ENCODE data around the gene NAV1. TPM values are rescaled to one million over a fixed set of nuclear protein-coding genes. Genes with fewer than 3 reads are reported as not detected.

NAV1 gene
- total and polyA plus RNA-seq, 12 donors = 3.0 to 21.9 (median 12.8) TPM

DNA sequence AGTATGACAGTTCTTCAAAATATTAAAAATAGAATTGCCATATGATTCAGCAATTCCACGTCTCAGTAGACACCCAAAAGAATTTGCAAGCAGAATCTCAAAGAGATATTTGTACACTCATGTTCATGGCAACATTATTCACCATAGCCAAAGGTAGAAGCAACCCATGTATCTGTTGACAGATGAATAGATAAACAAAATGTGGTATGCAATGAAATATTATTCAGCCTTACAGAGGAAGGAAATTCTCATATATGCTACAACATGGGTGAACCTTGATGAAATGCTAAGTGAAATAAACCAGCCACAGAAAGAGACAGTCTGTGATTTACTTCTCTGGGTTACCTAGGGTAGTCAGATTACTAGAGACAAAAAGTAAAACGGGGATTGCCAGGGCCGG is 47.0 kb downstream of the NAV1 start:
- Histone ChIP-seq H3K4me3 (no peak overlapping the region), H3K9me3 (replicated peaks in 1 of 3) (no peaks in the 10 kb centered on the region), H3K36me3 (replicated peaks in 1 of 2) (no peaks in the 10 kb centered on the region), H3K27ac (no peak overlapping the region), H3K4me1 (replicated peaks in 1 of 2) (peaks cover 0 to 4% of the 10 kb centered on the region in 2 donors), H3K27me3 (no peaks in the 10 kb centered on the region)
- WGBS, 4 donors = 51 to 57% (median 54%) methylated on average over 3 of the region's 3 CpGs
- intact Hi-C loops (cut with DNase I) = no loop called here
- TF ChIP-seq POLR2A (IDR thresholded peaks at IDR 0.05) = no peak
- TF ChIP-seq, protein P1, sequence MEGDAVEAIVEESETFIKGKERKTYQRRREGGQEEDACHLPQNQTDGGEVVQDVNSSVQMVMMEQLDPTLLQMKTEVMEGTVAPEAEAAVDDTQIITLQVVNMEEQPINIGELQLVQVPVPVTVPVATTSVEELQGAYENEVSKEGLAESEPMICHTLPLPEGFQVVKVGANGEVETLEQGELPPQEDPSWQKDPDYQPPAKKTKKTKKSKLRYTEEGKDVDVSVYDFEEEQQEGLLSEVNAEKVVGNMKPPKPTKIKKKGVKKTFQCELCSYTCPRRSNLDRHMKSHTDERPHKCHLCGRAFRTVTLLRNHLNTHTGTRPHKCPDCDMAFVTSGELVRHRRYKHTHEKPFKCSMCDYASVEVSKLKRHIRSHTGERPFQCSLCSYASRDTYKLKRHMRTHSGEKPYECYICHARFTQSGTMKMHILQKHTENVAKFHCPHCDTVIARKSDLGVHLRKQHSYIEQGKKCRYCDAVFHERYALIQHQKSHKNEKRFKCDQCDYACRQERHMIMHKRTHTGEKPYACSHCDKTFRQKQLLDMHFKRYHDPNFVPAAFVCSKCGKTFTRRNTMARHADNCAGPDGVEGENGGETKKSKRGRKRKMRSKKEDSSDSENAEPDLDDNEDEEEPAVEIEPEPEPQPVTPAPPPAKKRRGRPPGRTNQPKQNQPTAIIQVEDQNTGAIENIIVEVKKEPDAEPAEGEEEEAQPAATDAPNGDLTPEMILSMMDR (IDR thresholded peaks at IDR 0.05) = no peak
- DNase-seq = no peak

DNA sequence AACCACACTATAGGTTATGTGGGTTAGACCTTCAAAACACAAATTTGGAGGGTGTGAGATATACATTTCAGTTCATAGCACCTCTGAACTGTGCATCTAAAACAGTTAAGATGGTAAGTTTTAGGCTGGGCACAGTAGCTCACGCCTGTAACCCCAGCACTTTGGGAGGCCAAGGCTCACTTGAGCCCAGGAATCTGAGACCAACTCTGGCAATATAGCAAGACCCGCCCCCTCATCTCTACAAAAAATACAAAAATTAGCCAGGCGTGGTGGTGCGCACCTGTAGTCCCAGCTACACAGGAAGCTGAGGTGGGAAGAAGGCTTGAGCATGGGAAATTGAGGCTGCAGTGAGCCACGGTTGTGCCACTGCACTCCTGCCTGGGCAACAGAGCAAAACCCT is 47.9 kb downstream of the NAV1 start:
- intact Hi-C loops (cut with DNase I) = no loop called here
- H3K9me3 ChIP-seq (replicated peaks in 1 of 3) = no peaks in the 10 kb centered on the region
- H3K36me3 ChIP-seq (replicated peaks in 1 of 2) = no peaks in the 10 kb centered on the region
- WGBS, 4 donors = 84 to 92% (median 87%) methylated on average over 5 of the region's 5 CpGs
- TF ChIP-seq POLR2A (IDR thresholded peaks at IDR 0.05) = no peak
- TF ChIP-seq, protein P1 (IDR thresholded peaks at IDR 0.05) = no peak
- H3K4me1 ChIP-seq (replicated peaks in 1 of 2) = peaks cover 0 to 4% of the 10 kb centered on the region in 2 donors
- no peaks in the 10 kb centered on the region for H3K27me3 ChIP-seq
- no peak overlapping the region for H3K4me3 ChIP-seq
- H3K27ac ChIP-seq = no peak overlapping the region
- no peak for DNase-seq

DNA sequence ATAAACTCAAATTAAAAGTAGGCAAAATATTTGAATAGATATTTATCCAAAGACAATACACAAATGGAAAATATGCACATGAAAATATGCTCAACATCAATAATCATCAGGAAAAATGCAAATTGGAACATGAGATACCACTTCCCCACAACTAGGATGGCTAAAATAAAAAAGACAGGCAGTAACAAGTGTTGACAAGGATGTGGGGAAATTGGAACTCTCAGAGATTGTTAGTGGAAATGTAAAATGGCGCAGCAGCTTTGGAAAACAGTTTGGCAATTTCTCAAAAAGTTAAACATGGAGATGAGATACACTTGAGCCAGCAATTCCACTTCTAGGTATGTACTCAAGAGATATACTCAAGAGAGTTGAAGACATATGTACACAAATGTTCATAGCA is 48.8 kb downstream of the NAV1 start:
- Histone ChIP-seq H3K4me3 (no peak overlapping the region), H3K9me3 (replicated peaks in 1 of 3) (no peaks in the 10 kb centered on the region), H3K36me3 (replicated peaks in 1 of 2) (no peaks in the 10 kb centered on the region), H3K4me1 (replicated peaks in 1 of 2) (no peaks in the 10 kb centered on the region), H3K27ac (no peak overlapping the region), H3K27me3 (no peaks in the 10 kb centered on the region)
- DNase-seq = no peak
- 95 to 97% (median 96%) methylated on average over 1 of the region's 1 CpG for WGBS, 4 donors
- intact Hi-C loops (cut with DNase I) = no loop called here
- TF ChIP-seq, protein P1 (IDR thresholded peaks at IDR 0.05) = no peak
- no peak for TF ChIP-seq POLR2A (IDR thresholded peaks at IDR 0.05)

Other genes with a start within 250 kb of the NAV1 start
- gene TNNT2, start 161.4 kb upstream of the NAV1 start, total RNA-seq = 10 to 100 TPM in 1 of 9 donors, 1 to 10 TPM in 4, under 1 TPM in 2, not detected in 2; 0.39 to 10.5 (median 1.8) TPM
- gene TNNT2, start 161.4 kb upstream of the NAV1 start, polyA plus RNA-seq = 10 to 100 TPM; 10.3 to 37.3 (median 14.0) TPM
- under 1 TPM in 3 of 9 donors, not detected in 6; 0.11 to 0.61 (median 0.54) TPM for gene LAD1, start 139.8 kb upstream of the NAV1 start, total RNA-seq
- under 1 TPM in 2 of 3 donors, not detected in 1; 0.08 to 0.17 TPM for gene LAD1, start 139.8 kb upstream of the NAV1 start, polyA plus RNA-seq
- 1 to 10 TPM in 1 of 9 donors, under 1 TPM in 2, not detected in 6; 0.14 to 4.3 (median 0.22) TPM for gene TNNI1, start 117.4 kb upstream of the NAV1 start, total RNA-seq
- gene TNNI1, start 117.4 kb upstream of the NAV1 start, polyA plus RNA-seq = under 1 TPM in 1 of 3 donors, not detected in 2; 0.27 TPM
- 10 to 100 TPM in 8 of 9 donors, 1 to 10 TPM in 1; 5.7 to 64.7 (median 27.8) TPM for gene PHLDA3, start 69.9 kb upstream of the NAV1 start, total RNA-seq
- 10 to 100 TPM in 2 of 3 donors, 1 to 10 TPM in 1; 2.1 to 30.7 (median 30.4) TPM for gene PHLDA3, start 69.9 kb upstream of the NAV1 start, polyA plus RNA-seq
- gene CSRP1, start 32.0 kb upstream of the NAV1 start, total RNA-seq = 100 to 1,000 TPM in 5 of 9 donors, 10 to 100 TPM in 4; 30.5 to 470 (median 121) TPM
- 100 to 1,000 TPM in 2 of 3 donors, 10 to 100 TPM in 1; 85.6 to 159 (median 156) TPM for gene CSRP1, start 32.0 kb upstream of the NAV1 start, polyA plus RNA-seq